ENCODE results near the gene WIPF1.

WIPF1 gene

GRCh38 chr2:174599310-174599921 is 1.8 kb upstream of the WIPF1 start:
- Histone ChIP-seq H3K9ac (ENCODE audit: low read length) (no peak overlapping the region; the same call in 1 of the 2 replicates), H2AFZ (ENCODE audit: low read depth, low read length) (no peak overlapping the region), H3K36me3 (replicated peaks; ENCODE audit: low read depth, low read length) (peaks cover 19% of the 10 kb centered on the region), H3K4me3 (ENCODE audit: low read length) (no peak overlapping the region), H3K4me1 (ENCODE audit: low read length) (peaks cover 73% of the 10 kb centered on the region), H3K27me3 (ENCODE audit: low read depth, low read length) (no peaks in the 10 kb centered on the region), H3K27ac (ENCODE audit: low read length) (peak overlapping the region; percentile 87), H3K4me2 (ENCODE audit: low read length) (peak overlapping the region; percentile 43), H4K20me1 (ENCODE audit: insufficient read depth, low read length) (no peaks in the 10 kb centered on the region), H3K9me3 (ENCODE audit: insufficient read depth, low read length) (no peaks in the 10 kb centered on the region), H3K79me2 (ENCODE audit: low read length) (peaks cover 30% of the 10 kb centered on the region)
- TF ChIP-seq CTCF (IDR thresholded peaks at IDR 0.05; ENCODE audit: low read depth, low read length), result no peak
- TF ChIP-seq EZH2phosphoT487 (IDR thresholded peaks at IDR 0.05; ENCODE audit: low read depth), result no peak

- peaks cover 78% of the 10 kb centered on the region for H3K4me1 ChIP-seq (ENCODE audit: low read length)
- H2AFZ ChIP-seq (ENCODE audit: low read depth, low read length), result no peak overlapping the region
- H3K27me3 ChIP-seq (ENCODE audit: low read depth, low read length), result no peaks in the 10 kb centered on the region
- H3K4me3 ChIP-seq (ENCODE audit: low read length), result peak overlapping the region; percentile 78
- H3K27ac ChIP-seq (ENCODE audit: low read length), result peak overlapping the region; percentile 87
- TF ChIP-seq CTCF (IDR thresholded peaks at IDR 0.05; ENCODE audit: low read depth, low read length) (no peak), EZH2phosphoT487 (IDR thresholded peaks at IDR 0.05; ENCODE audit: low read depth) (no peak)
- no peaks in the 10 kb centered on the region; the same call in 1 of the 2 replicates for H3K9me3 ChIP-seq (ENCODE audit: insufficient read depth, low read length)
- H3K36me3 ChIP-seq (replicated peaks; ENCODE audit: low read depth, low read length), result peaks cover 20% of the 10 kb centered on the region
- H4K20me1 ChIP-seq (ENCODE audit: insufficient read depth, low read length), result no peaks in the 10 kb centered on the region
- H3K79me2 ChIP-seq (ENCODE audit: low read length), result peaks cover 53% of the 10 kb centered on the region
- peak overlapping the region; percentile 82 for H3K4me2 ChIP-seq (ENCODE audit: low read length)
- peak overlapping the region; percentile 92 for H3K9ac ChIP-seq (ENCODE audit: low read length)
These were observed 627 bp downstream of the WIPF1 start for GRCh38 chr2:174597009-174597344.

- Histone ChIP-seq H3K4me2 (ENCODE audit: low read length) (peak overlapping the region; percentile 82), H3K9ac (ENCODE audit: low read length) (peak overlapping the region; percentile 92), H3K36me3 (replicated peaks; ENCODE audit: low read depth, low read length) (peaks cover 28% of the 10 kb centered on the region), H3K4me3 (ENCODE audit: low read length) (peak overlapping the region; percentile 78), H3K9me3 (ENCODE audit: insufficient read depth, low read length) (no peaks in the 10 kb centered on the region; the same call in 1 of the 2 replicates), H4K20me1 (ENCODE audit: insufficient read depth, low read length) (no peaks in the 10 kb centered on the region), H3K79me2 (ENCODE audit: low read length) (peaks cover 63% of the 10 kb centered on the region), H3K4me1 (ENCODE audit: low read length) (peaks cover 78% of the 10 kb centered on the region), H3K27me3 (ENCODE audit: low read depth, low read length) (no peaks in the 10 kb centered on the region), H2AFZ (ENCODE audit: low read depth, low read length) (no peak overlapping the region), H3K27ac (ENCODE audit: low read length) (peak overlapping the region; percentile 87)
- TF ChIP-seq EZH2phosphoT487 (IDR thresholded peaks at IDR 0.05; ENCODE audit: low read depth) (no peak), CTCF (IDR thresholded peaks at IDR 0.05; ENCODE audit: low read depth, low read length) (no peak)
These were observed 1.7 kb downstream of the WIPF1 start for GRCh38 chr2:174595891-174596397.

- TF ChIP-seq EZH2phosphoT487 (IDR thresholded peaks at IDR 0.05; ENCODE audit: low read depth) (no peak), CTCF (IDR thresholded peaks at IDR 0.05; ENCODE audit: low read depth, low read length) (no peak)
- peaks cover 70% of the 10 kb centered on the region for H3K79me2 ChIP-seq (ENCODE audit: low read length)
- H2AFZ ChIP-seq (ENCODE audit: low read depth, low read length), result no peak overlapping the region
- H3K9me3 ChIP-seq (ENCODE audit: insufficient read depth, low read length), result no peaks in the 10 kb centered on the region; the same call in 1 of the 2 replicates
- peaks cover 24% of the 10 kb centered on the region for H3K36me3 ChIP-seq (replicated peaks; ENCODE audit: low read depth, low read length)
- H3K4me2 ChIP-seq (ENCODE audit: low read length), result peak overlapping the region; percentile 82
- peak overlapping the region; percentile 87 for H3K27ac ChIP-seq (ENCODE audit: low read length)
- no peaks in the 10 kb centered on the region; the same call in 1 of the 2 replicates for H4K20me1 ChIP-seq (ENCODE audit: insufficient read depth, low read length)
- H3K9ac ChIP-seq (ENCODE audit: low read length), result peak overlapping the region; percentile 92
- peaks cover 73% of the 10 kb centered on the region for H3K4me1 ChIP-seq (ENCODE audit: low read length)
- H3K4me3 ChIP-seq (ENCODE audit: low read length), result peak overlapping the region; percentile 78
- H3K27me3 ChIP-seq (ENCODE audit: low read depth, low read length), result no peaks in the 10 kb centered on the region
These were observed 2.3 kb downstream of the WIPF1 start for GRCh38 chr2:174595116-174595809.

All from OCI-LY3 (cell line).